HG03354 (cell line): ENCODE data around the gene DOCK6.

Experiments used
- ATAC-seq: cut with Tn5 transposase; IDR thresholded peaks from one replicate; pipeline ENCODE4 v1.9.1; 2021; ENCODE audit warnings: mild to moderate bottlenecking; ENCODE audit not compliant: unreplicated experiment, poor library complexity, severe bottlenecking

The DOCK6 gene

GRCh38 chr19:11261971-11262839, at the start of gene DOCK6:
TSS of gene DOCK6 (minus strand) at chr19:11262524. CDS start at chr19:11262440, 84 bp downstream.
- no peak for ATAC-seq

- ATAC-seq = no peak
Measured at GRCh38 chr19:11306337-11306736, 44.0 kb upstream of the DOCK6 start.

GRCh38 chr19:11304936-11305335, 42.6 kb upstream of the DOCK6 start:
- ATAC-seq = no peak

GRCh38 chr19:11300811-11301120, 38.4 kb upstream of the DOCK6 start:
- no peak for ATAC-seq

GRCh38 chr19:11299946-11300810, 37.9 kb upstream of the DOCK6 start:
- ATAC-seq = no peak

GRCh38 chr19:11296264-11296663, 33.9 kb upstream of the DOCK6 start:
- no peak for ATAC-seq

- ATAC-seq = no peak
Measured at GRCh38 chr19:11295665-11296245, 33.4 kb upstream of the DOCK6 start, which contains the start of gene TSPAN16. TSS of gene TSPAN16 (plus strand) at chr19:11296160. CDS start at chr19:11296298, 138 bp downstream.

- no peak for ATAC-seq
Measured at GRCh38 chr19:11295180-11295579, 32.9 kb upstream of the DOCK6 start.

- ATAC-seq = no peak
Measured at GRCh38 chr19:11293433-11294389, 31.4 kb upstream of the DOCK6 start.

GRCh38 chr19:11291991-11292390, 29.7 kb upstream of the DOCK6 start:
- no peak for ATAC-seq

GRCh38 chr19:11291415-11291814, 29.1 kb upstream of the DOCK6 start:
- ATAC-seq = no peak

GRCh38 chr19:11290256-11290655, 27.9 kb upstream of the DOCK6 start:
- ATAC-seq = no peak

- ATAC-seq = no peak
Measured at GRCh38 chr19:11288349-11288748, 26.0 kb upstream of the DOCK6 start.

GRCh38 chr19:11286312-11286974, 24.1 kb upstream of the DOCK6 start:
- no peak for ATAC-seq

GRCh38 chr19:11284515-11284914, 22.2 kb upstream of the DOCK6 start:
- no peak for ATAC-seq

GRCh38 chr19:11281356-11282049, 19.2 kb upstream of the DOCK6 start:
- ATAC-seq = no peak

GRCh38 chr19:11279505-11280236, 17.3 kb upstream of the DOCK6 start:
- ATAC-seq = no peak

- no peak for ATAC-seq
Measured at GRCh38 chr19:11278670-11279069, 16.3 kb upstream of the DOCK6 start.
